GM06990 (cell line): ENCODE data around the gene LPCAT1.

Experiments used
- DNase-seq: peaks from one replicate; pipeline ENCODE4 v3.0.0-alpha.2; 2011; ENCODE audit not compliant: insufficient read length; ENCODE audit errors: extremely low read depth
- H3K27me3 ChIP-seq: replicated peaks from 2 replicates; pipeline ENCODE4 v1.6.0; 2011; ENCODE audit warnings: low read length; ENCODE audit not compliant: control insufficient read depth, insufficient read depth
- H3K36me3 ChIP-seq: 2 replicates; pipeline ENCODE4 v1.5.1; 2011; ENCODE audit warnings: low read length; ENCODE audit not compliant: control insufficient read depth, insufficient read depth
- H3K4me3 ChIP-seq: replicated peaks from 2 replicates; pipeline ENCODE4 v1.5.1; 2011; ENCODE audit warnings: low read depth, mild to moderate bottlenecking, control low read depth, low read length
- CTCF ChIP-seq: IDR thresholded peaks from 2 replicates; pipeline ENCODE4 v1.5.1; 2011; ENCODE audit warnings: low read length, control low read depth, mild to moderate bottlenecking, inconsistent platforms; ENCODE audit not compliant: insufficient read depth, poor library complexity, severe bottlenecking

Gene LPCAT1

GRCh38 chr5:1468247-1468612, 55.5 kb downstream of the LPCAT1 start:
- TF ChIP-seq CTCF: peak; percentile 35
- H3K36me3 ChIP-seq: peaks cover 75% of the 10 kb centered on the region
- DNase-seq: no peak
- no peaks in the 10 kb centered on the region for H3K27me3 ChIP-seq
- no peak overlapping the region for H3K4me3 ChIP-seq

GRCh38 chr5:1467341-1468246, 56.2 kb downstream of the LPCAT1 start:
- no peak for DNase-seq
- H3K27me3 ChIP-seq: no peaks in the 10 kb centered on the region
- TF ChIP-seq CTCF: no peak
- no peak overlapping the region for H3K4me3 ChIP-seq
- peaks cover 73% of the 10 kb centered on the region for H3K36me3 ChIP-seq

- no peak for TF ChIP-seq CTCF
- H3K36me3 ChIP-seq: peaks cover 74% of the 10 kb centered on the region
- no peak for DNase-seq
- no peak overlapping the region for H3K4me3 ChIP-seq
- H3K27me3 ChIP-seq: no peaks in the 10 kb centered on the region
These were observed 57.0 kb downstream of the LPCAT1 start for GRCh38 chr5:1466631-1467265.

GRCh38 chr5:1465966-1466471, 57.7 kb downstream of the LPCAT1 start:
- TF ChIP-seq CTCF: no peak
- H3K27me3 ChIP-seq: no peaks in the 10 kb centered on the region
- H3K4me3 ChIP-seq: no peak overlapping the region
- DNase-seq: no peak
- peaks cover 68% of the 10 kb centered on the region for H3K36me3 ChIP-seq

GRCh38 chr5:1465117-1465516, 58.6 kb downstream of the LPCAT1 start:
- TF ChIP-seq CTCF: no peak
- no peak overlapping the region for H3K4me3 ChIP-seq
- no peaks in the 10 kb centered on the region for H3K27me3 ChIP-seq
- DNase-seq: no peak
- peaks cover 60% of the 10 kb centered on the region for H3K36me3 ChIP-seq
